GM12875 (cell line): ENCODE data around the gene ZNF813.

Experiments
- H3K4me3 ChIP-seq: one replicate; pipeline ENCODE4 v1.5.1; 2011; ENCODE audit warnings: low read depth, low read length, control low read depth
- CTCF ChIP-seq: IDR thresholded peaks from 2 replicates; pipeline ENCODE4 v1.5.1; 2011; ENCODE audit warnings: low read depth, mild to moderate bottlenecking, control low read depth, inconsistent platforms, low read length, moderate library complexity, borderline replicate concordance; ENCODE audit not compliant: insufficient read depth

The ZNF813 gene

GRCh38 chr19:53538378-53539109 is 71.0 kb downstream of the ZNF813 start:
- TF ChIP-seq CTCF = no peak
- H3K4me3 ChIP-seq = peak overlapping the region; percentile 75

GRCh38 chr19:53540091-53540490 is 72.6 kb downstream of the ZNF813 start:
- TF ChIP-seq CTCF = no peak
- H3K4me3 ChIP-seq = no peak overlapping the region

GRCh38 chr19:53541971-53542370 is 74.4 kb downstream of the ZNF813 start:
- TF ChIP-seq CTCF = no peak

GRCh38 chr19:53545271-53546065 is 77.9 kb downstream of the ZNF813 start:
- H3K4me3 ChIP-seq = no peak overlapping the region
- TF ChIP-seq CTCF = no peak

More at GRCh38 chr19:53541971-53542370, 74.4 kb downstream of the ZNF813 start:
- H3K4me3 ChIP-seq = no peak overlapping the region
